CD14-positive monocyte (primary cell): ENCODE data around the gene HLA-DQA1. TPM values are rescaled to one million over a fixed set of nuclear protein-coding genes. Genes with fewer than 3 reads are reported as not detected.

Source experiments
- DNase-seq, 3 donors: peaks; one replicate each; pipeline ENCODE4 v3.0.0-alpha.2; 2011 to 2022
- H2AFZ ChIP-seq: 2 replicates; pipeline ENCODE4 v1.6.0; 2012; ENCODE audit warnings: mild to moderate bottlenecking, low read depth, low read length, inconsistent platforms; ENCODE audit not compliant: insufficient read depth, poor library complexity, severe bottlenecking
- H3K27ac ChIP-seq, 2 donors: 1 replicate in 1 of 2; 2 replicates in 1 of 2; pipeline ENCODE4 v1.5.1; 2012 to 2013; ENCODE audit warnings: low read length in 2 of 2, control low read depth in 1 of 2, inconsistent platforms in 1 of 2, low read depth in 1 of 2, mild to moderate bottlenecking in 1 of 2
- H3K27me3 ChIP-seq, 2 donors: one replicate each; pipeline versions ENCODE4 v1.6.0 to v1.6.1; 2011 to 2013; ENCODE audit warnings: low read length in 2 of 2; ENCODE audit not compliant: control insufficient read depth in 2 of 2, insufficient read depth in 2 of 2
- H3K36me3 ChIP-seq, 2 donors: replicated peaks in 1 of 2; 1 replicate in 1 of 2; 2 replicates in 1 of 2; pipeline versions ENCODE4 v1.5.1 to v1.6.1; 2012 to 2013; ENCODE audit warnings: low read length in 2 of 2, control low read depth in 1 of 2, inconsistent platforms in 1 of 2, mild to moderate bottlenecking in 1 of 2; ENCODE audit not compliant: insufficient read depth in 2 of 2, control insufficient read depth in 1 of 2
- H3K4me1 ChIP-seq, 2 donors: 1 replicate in 1 of 2; 2 replicates in 1 of 2; pipeline versions ENCODE4 v1.5.1 to v1.6.1; 2012 to 2013; ENCODE audit warnings: low read length in 2 of 2, control low read depth in 1 of 2, inconsistent platforms in 1 of 2, mild to moderate bottlenecking in 1 of 2, moderate library complexity in 1 of 2; ENCODE audit not compliant: insufficient read depth in 2 of 2, control insufficient read depth in 1 of 2
- H3K4me2 ChIP-seq: replicated peaks from 2 replicates; pipeline ENCODE3; 2012; ENCODE audit warnings: low read length, moderate library complexity, mild to moderate bottlenecking; ENCODE audit not compliant: poor library complexity, severe bottlenecking; ENCODE audit errors: extremely low read depth
- H3K4me3 ChIP-seq, 3 experiments: fragments of 200-600 bp in 1 of 3; sonication (generic) in 1 of 3; replicated peaks in 1 of 3; 1 replicate in 2 of 3; 2 replicates in 1 of 3; pipeline ENCODE4 v1.5.1; 2011 to 2013; ENCODE audit warnings: low read length in 3 of 3, mild to moderate bottlenecking in 3 of 3, control low read depth in 2 of 3, low read depth in 2 of 3, inconsistent platforms in 1 of 3, moderate library complexity in 1 of 3
- H3K79me2 ChIP-seq: 2 replicates; pipeline ENCODE4 v1.6.0; 2012; ENCODE audit warnings: mild to moderate bottlenecking, control low read depth, inconsistent platforms, low read length, moderate library complexity; ENCODE audit not compliant: insufficient read depth
- H3K9ac ChIP-seq: 2 replicates; pipeline ENCODE4 v1.6.0; 2017; ENCODE audit warnings: low read length, mild to moderate bottlenecking; ENCODE audit not compliant: insufficient read depth, poor library complexity, severe bottlenecking
- H3K9me3 ChIP-seq, 2 donors: replicated peaks in 1 of 2; 1 replicate in 1 of 2; 2 replicates in 1 of 2; pipeline versions ENCODE4 v1.5.1 to v1.6.1; 2012 to 2013; ENCODE audit warnings: low read length in 2 of 2, control low read depth in 1 of 2; ENCODE audit not compliant: control insufficient read depth in 1 of 2, insufficient read depth in 1 of 2
- H4K20me1 ChIP-seq: 2 replicates; pipeline ENCODE4 v1.6.0; 2012; ENCODE audit warnings: mild to moderate bottlenecking, low read length, control low read depth, moderate library complexity; ENCODE audit not compliant: insufficient read depth
- H3K27ac Mint-ChIP-seq, 7 donors: one replicate each; pipeline ENCODE4 v1.8.0; 2020; ENCODE audit warnings: mild to moderate bottlenecking in 7 of 7, mixed read lengths in 7 of 7, moderate library complexity in 6 of 7, inconsistent platforms in 2 of 7
- H3K27me3 Mint-ChIP-seq, 3 donors: one replicate each; pipeline ENCODE4 v1.8.0; 2021 to 2022; ENCODE audit warnings: low read depth in 3 of 3, mild to moderate bottlenecking in 3 of 3, mixed read lengths in 3 of 3, moderate library complexity in 3 of 3, inconsistent platforms in 1 of 3
- H3K36me3 Mint-ChIP-seq, 2 donors: one replicate each; pipeline ENCODE4 v1.8.0; 2020; ENCODE audit warnings: mixed read lengths in 2 of 2, inconsistent platforms in 1 of 2, mild to moderate bottlenecking in 1 of 2
- H3K4me1 Mint-ChIP-seq: one replicate; pipeline ENCODE4 v1.8.0; 2020; ENCODE audit warnings: mild to moderate bottlenecking, mixed read lengths
- H3K4me3 Mint-ChIP-seq, 2 donors: one replicate each; pipeline ENCODE4 v1.8.0; 2020; ENCODE audit warnings: mild to moderate bottlenecking in 2 of 2, mixed read lengths in 2 of 2, moderate library complexity in 1 of 2
- H3K9me3 Mint-ChIP-seq, 7 donors: one replicate each; pipeline ENCODE4 v1.8.0; 2020 to 2022; ENCODE audit warnings: mixed read lengths in 7 of 7, mild to moderate bottlenecking in 6 of 7, moderate library complexity in 6 of 7, inconsistent platforms in 2 of 7
- WGBS: methylation state at CpG from one replicate; pipeline ENCODE4 v1.1.5; 2013; ENCODE audit warnings: missing lambda C conversion rate; ENCODE audit not compliant: insufficient coverage; 5-methylcytosine and 5-hydroxymethylcytosine counted together
- intact Hi-C, 2 donors: fragments of 100-400 bp; cut with micrococcal nuclease; formaldehyde crosslinking; loops; one replicate each; pipeline versions ENCODE4 v1.15.0 to v1.15.1; 2023
- polyA plus RNA-seq, 3 donors: library from polyadenylated mRNA; depleted of rRNA in 1 of 3; unstranded in 2 of 3; stranded (reverse) in 1 of 3; fragments of 300-500 nt in 2 of 3; fragments of >200 nt in 1 of 3; fragmentation: Illumina TruSeq in 2 of 3; gene quantifications; 1 replicate in 2 of 3; 2 replicates in 1 of 3; pipeline ENCODE4 v1.2.3, GENCODE V29; 2012 to 2021
- TF ChIP-seq, protein P1 (sequence below): fragments of 200-600 bp; IDR thresholded peaks from one replicate; pipeline ENCODE4 v1.8.0; 2022; ENCODE audit warnings: antibody characterized with exemption, mild to moderate bottlenecking

Gene HLA-DQA1
- polyA plus RNA-seq, 3 donors, result 98.1 to 191 (median 117) TPM

DNA sequence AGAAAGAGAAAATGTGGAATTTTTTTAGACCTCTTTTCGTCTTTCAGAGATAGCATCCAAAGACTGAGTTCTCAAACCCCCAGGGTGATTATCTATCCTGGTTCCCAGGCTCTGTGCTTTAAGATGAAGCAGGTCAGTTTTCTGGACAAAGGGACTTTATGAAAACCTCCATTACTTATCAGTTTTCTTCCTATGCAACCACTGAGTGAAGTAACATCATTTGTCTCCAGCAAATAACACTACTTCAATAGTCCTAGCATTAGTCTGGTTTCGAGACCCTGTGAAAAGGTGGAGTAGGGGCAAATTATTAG lies 29.3 kb upstream of the HLA-DQA1 start:
- H3K4me3 Mint-ChIP-seq, result no peak overlapping the region
- H3K27me3 Mint-ChIP-seq, result peaks cover 0 to 7% (median 0%) of the 10 kb centered on the region in 3 donors
- Histone ChIP-seq H3K4me3 (no peak overlapping the region), H3K27ac (peak overlapping the region in 1 of 2 donors; percentile 98), H3K9ac (no peak overlapping the region), H4K20me1 (no peaks in the 10 kb centered on the region), H3K79me2 (no peaks in the 10 kb centered on the region), H3K4me1 (peaks cover 32 to 33% of the 10 kb centered on the region in 2 donors), H3K27me3 (no peaks in the 10 kb centered on the region), H3K9me3 (no peaks in the 10 kb centered on the region), H2AFZ (no peak overlapping the region), H3K36me3 (no peaks in the 10 kb centered on the region), H3K4me2 (no peak overlapping the region)
- TF ChIP-seq, protein P1, sequence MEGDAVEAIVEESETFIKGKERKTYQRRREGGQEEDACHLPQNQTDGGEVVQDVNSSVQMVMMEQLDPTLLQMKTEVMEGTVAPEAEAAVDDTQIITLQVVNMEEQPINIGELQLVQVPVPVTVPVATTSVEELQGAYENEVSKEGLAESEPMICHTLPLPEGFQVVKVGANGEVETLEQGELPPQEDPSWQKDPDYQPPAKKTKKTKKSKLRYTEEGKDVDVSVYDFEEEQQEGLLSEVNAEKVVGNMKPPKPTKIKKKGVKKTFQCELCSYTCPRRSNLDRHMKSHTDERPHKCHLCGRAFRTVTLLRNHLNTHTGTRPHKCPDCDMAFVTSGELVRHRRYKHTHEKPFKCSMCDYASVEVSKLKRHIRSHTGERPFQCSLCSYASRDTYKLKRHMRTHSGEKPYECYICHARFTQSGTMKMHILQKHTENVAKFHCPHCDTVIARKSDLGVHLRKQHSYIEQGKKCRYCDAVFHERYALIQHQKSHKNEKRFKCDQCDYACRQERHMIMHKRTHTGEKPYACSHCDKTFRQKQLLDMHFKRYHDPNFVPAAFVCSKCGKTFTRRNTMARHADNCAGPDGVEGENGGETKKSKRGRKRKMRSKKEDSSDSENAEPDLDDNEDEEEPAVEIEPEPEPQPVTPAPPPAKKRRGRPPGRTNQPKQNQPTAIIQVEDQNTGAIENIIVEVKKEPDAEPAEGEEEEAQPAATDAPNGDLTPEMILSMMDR, result no peak
- peak overlapping the region in 5 of 7 donors; percentile 82 to 97 (median 93) for H3K27ac Mint-ChIP-seq
- H3K4me1 Mint-ChIP-seq, result peaks cover 40% of the 10 kb centered on the region
- peaks cover 0 to 10% of the 10 kb centered on the region in 2 donors for H3K36me3 Mint-ChIP-seq
- intact Hi-C loops, result no loop called here
- DNase-seq, result no peak
- no peaks in the 10 kb centered on the region for H3K9me3 Mint-ChIP-seq
- no CpG with 5 or more reads among the region's 2 CpGs for WGBS

GRCh38 chr6:32608362-32608761 lies 28.8 kb upstream of the HLA-DQA1 start:
- WGBS, result no CpG with 5 or more reads among the region's 3 CpGs
- Histone ChIP-seq H3K4me2 (no peak overlapping the region), H3K27me3 (no peaks in the 10 kb centered on the region), H2AFZ (no peak overlapping the region), H3K9ac (no peak overlapping the region), H3K36me3 (no peaks in the 10 kb centered on the region), H3K27ac (peak overlapping the region in 1 of 2 donors; percentile 98), H3K9me3 (no peaks in the 10 kb centered on the region), H3K4me1 (peaks cover 28 to 29% of the 10 kb centered on the region in 2 donors), H3K79me2 (no peaks in the 10 kb centered on the region), H3K4me3 (no peak overlapping the region), H4K20me1 (no peaks in the 10 kb centered on the region)
- H3K9me3 Mint-ChIP-seq, result no peaks in the 10 kb centered on the region
- peaks cover 0 to 10% of the 10 kb centered on the region in 2 donors for H3K36me3 Mint-ChIP-seq
- TF ChIP-seq, protein P1, result no peak
- peak overlapping the region in 2 of 7 donors; percentile 93 to 94 for H3K27ac Mint-ChIP-seq
- H3K27me3 Mint-ChIP-seq, result peaks cover 0 to 7% (median 0%) of the 10 kb centered on the region in 3 donors
- DNase-seq, result no peak
- no peak overlapping the region for H3K4me3 Mint-ChIP-seq
- intact Hi-C loops, result no loop called here
- H3K4me1 Mint-ChIP-seq, result peaks cover 37% of the 10 kb centered on the region
